GM20000 (cell line): ENCODE measurements around the gene TCF3.
"Not testable (repeated sequence)": the region's sequence is repeated elsewhere in the genome, so short reads cannot be mapped to it uniquely, and the experiment has no call there.

Experiments used
- DNase-seq: peaks from one replicate; pipeline ENCODE4 v3.0.0; 2012; ENCODE audit warnings: low spot score
- TF ChIP-seq, protein P1 (sequence below): IDR thresholded peaks from 2 replicates; pipeline ENCODE4 v1.5.1; 2012; ENCODE audit warnings: mild to moderate bottlenecking, control low read depth; ENCODE audit errors: extremely low read depth, missing control alignments

The TCF3 gene

DNA sequence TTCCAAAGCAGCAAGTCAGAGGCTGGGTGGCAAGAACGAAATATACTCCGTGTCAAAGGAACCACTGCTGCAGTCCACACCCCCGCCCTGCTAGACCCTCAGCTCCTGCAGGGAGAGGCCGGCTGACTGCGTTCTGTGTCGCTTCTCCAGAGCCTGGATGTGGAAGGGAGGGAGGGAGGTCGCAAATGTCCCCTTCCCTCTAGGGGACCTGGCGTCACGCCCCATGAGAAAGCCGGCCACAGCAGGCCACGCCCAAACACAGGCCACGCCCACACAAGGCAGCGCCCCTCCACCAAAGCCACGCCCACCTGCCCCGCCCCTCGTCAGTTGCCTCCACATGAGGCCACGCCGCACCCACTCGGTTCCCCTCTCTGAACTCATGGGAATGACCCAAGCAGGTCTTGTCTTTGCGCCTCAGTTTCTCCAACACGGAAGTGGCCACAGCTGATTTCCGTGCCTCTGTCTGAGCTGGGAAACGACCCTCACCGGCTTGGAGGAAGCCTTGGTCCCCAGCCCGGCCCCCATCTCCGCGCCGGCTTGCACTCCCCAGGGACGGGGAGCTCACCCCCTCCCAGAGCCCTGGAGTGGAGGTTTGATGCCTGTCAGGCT is 38.4 kb upstream of the TCF3 start:
- peak; percentile 81 for DNase-seq
- TF ChIP-seq, protein P1, sequence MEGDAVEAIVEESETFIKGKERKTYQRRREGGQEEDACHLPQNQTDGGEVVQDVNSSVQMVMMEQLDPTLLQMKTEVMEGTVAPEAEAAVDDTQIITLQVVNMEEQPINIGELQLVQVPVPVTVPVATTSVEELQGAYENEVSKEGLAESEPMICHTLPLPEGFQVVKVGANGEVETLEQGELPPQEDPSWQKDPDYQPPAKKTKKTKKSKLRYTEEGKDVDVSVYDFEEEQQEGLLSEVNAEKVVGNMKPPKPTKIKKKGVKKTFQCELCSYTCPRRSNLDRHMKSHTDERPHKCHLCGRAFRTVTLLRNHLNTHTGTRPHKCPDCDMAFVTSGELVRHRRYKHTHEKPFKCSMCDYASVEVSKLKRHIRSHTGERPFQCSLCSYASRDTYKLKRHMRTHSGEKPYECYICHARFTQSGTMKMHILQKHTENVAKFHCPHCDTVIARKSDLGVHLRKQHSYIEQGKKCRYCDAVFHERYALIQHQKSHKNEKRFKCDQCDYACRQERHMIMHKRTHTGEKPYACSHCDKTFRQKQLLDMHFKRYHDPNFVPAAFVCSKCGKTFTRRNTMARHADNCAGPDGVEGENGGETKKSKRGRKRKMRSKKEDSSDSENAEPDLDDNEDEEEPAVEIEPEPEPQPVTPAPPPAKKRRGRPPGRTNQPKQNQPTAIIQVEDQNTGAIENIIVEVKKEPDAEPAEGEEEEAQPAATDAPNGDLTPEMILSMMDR = no peak

DNA sequence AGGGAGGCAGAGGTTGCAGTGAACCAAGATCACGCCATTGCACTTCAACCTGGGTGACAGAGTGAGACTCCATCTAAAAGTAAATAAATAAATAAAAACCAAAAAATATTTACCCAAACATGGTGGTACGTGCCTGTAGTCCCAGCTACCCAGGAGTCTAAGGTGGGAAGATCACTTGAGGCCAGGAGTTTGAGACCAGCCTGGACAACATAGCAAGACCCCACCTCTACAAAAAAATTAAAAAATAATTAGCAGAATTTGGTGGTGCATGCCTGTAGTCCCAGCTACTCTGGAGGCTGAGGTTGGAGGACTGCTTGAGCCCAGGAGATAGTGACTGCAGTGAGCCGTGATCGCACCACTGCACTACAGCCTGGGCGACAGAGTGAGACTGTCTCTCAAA is 33.4 kb upstream of the TCF3 start:
- DNase-seq = not testable (repeated sequence)

DNA sequence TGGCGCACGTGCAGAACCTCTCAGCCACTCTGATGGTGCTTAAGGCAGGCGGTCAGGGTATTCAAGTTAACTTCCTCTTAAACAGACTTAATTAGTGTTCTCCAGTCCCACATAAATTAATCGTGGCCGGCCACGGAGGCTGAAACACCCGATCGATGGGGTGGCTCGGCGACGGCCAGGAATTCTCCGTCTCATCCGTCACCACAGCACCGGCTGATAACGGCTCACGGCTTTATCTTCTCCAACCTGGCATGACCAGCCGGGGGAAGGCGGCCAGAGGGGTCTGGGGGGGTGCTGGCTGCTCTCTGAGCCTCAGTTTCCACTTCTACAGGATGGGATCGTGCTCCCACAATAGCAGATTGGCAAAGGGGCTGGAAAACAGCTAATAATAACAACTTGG is 32.6 kb upstream of the TCF3 start:
- TF ChIP-seq, protein P1 = no peak
- DNase-seq = no peak

DNA sequence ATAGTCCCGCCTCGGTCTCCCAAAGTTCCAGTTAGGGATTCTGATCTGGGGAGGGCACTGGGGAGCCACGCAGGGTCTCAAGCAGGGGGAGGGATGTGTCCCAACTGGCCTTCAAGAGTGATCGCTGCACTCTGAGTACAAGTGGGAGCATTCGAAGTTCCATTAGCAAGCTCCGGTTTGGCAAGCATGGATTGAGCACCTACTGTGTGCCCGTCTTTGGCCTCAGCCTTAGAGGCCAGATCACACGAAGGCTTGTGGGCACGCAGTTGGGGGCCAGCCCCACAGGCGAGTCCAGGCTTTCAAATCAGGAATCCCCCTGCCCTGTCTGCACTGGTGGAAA is 32.1 kb upstream of the TCF3 start:
- TF ChIP-seq, protein P1 = no peak
- DNase-seq = no peak

DNA sequence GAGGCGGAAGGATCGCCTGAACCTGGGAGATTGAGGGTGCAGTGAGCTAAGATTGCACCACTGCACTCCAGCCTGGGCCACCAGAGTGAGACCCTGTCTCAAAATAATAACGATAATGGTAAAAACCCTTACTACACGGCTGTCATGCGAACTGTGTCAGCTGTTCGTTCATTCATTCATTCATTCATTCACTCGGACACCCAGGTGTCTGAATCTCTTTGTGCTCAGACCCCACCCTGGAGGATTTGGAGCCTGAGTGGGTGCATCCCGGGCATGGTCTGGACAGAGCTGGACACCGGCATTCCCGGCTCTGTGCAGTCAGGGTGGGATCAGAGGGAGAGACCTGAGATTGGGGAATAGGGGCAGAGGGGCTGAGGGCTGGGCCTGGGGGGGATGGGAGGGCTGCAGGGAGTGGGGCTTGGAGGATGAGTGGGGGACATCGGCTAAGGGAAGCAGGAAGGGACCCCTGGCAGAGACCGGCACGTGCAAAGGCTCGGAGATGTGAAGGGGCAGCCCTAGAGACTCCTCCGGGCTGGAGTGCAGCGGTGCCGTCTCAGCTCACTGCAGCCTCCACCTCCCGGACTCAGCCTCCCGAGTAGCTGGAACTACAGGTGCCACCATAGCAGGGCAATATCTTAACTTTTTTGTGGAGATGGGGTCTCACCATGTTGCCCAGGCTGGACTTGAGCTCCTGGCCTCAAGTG is 31.6 kb upstream of the TCF3 start:
- DNase-seq = no peak
- TF ChIP-seq, protein P1 = no peak

DNA sequence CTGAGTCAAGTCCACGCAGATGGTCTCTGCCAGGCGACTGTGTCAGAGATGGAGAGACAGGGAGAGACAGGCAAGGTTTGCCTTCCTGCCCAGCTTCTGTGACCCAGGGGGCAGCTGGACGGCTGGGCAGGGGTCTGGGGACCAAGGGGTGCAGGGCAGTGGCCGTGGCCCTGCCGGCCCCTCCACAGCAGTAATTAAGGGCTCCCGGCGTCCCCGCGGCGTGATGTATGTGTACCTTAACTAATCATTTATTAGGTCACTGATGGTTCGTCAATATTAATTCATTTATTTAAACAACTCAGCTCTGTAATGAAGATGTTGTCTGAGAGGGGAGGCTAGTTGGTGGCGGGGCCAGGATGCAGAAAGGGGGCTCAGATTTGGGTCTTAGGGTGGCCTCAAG is 28.6 kb upstream of the TCF3 start:
- no peak for DNase-seq
- TF ChIP-seq, protein P1 = no peak

DNA sequence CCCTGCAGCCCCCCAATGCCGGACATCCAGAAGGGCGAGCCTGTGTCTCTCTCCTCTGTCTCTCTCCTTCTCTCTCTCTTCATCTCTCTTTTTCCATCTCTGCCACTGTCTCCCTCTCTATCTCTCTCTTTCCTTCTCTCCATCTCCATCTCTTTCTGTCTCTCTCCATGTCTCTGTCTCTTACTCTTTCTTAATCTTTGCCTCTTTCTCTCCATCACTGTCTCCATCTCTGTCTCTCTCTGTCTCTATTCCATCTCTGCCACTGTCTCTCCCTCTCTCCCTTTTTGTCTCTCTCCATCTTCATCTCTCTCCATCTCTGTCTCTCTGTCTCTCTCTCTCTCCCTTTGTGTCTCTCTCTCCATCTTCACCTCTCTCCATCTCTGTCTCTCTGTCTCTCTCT is 25.7 kb upstream of the TCF3 start:
- DNase-seq = no peak
- TF ChIP-seq, protein P1 = no peak
